IPS-15b (cell line): Measurements from ENCODE around the gene TUT4.

Experiments used
- H3K27me3 ChIP-seq: one replicate; pipeline ENCODE4 v1.6.1; 2013; ENCODE audit warnings: low read length; ENCODE audit not compliant: control insufficient read depth, insufficient read depth
- H3K36me3 ChIP-seq: one replicate; pipeline ENCODE4 v1.6.1; 2013; ENCODE audit warnings: low read length; ENCODE audit not compliant: control insufficient read depth, insufficient read depth
- H3K4me1 ChIP-seq: one replicate; pipeline ENCODE4 v1.6.1; 2013; ENCODE audit warnings: mild to moderate bottlenecking, low read length; ENCODE audit not compliant: control insufficient read depth, insufficient read depth
- H3K4me3 ChIP-seq: one replicate; pipeline ENCODE4 v1.5.1; 2013; ENCODE audit warnings: low read depth, low read length
- H3K9ac ChIP-seq: one replicate; pipeline ENCODE4 v1.6.1; 2013; ENCODE audit warnings: low read depth, mild to moderate bottlenecking, low read length
- H3K9me3 ChIP-seq: one replicate; pipeline ENCODE4 v1.6.1; 2013; ENCODE audit warnings: mild to moderate bottlenecking, low read length; ENCODE audit not compliant: control insufficient read depth, insufficient read depth

The TUT4 gene

GRCh38 chr1:52487632-52488031 is 65.3 kb downstream of the TUT4 start:
- H3K9ac ChIP-seq: no peak overlapping the region
- H3K4me1 ChIP-seq: no peaks in the 10 kb centered on the region
- no peaks in the 10 kb centered on the region for H3K9me3 ChIP-seq
- peaks cover 2% of the 10 kb centered on the region for H3K36me3 ChIP-seq
- H3K27me3 ChIP-seq: no peaks in the 10 kb centered on the region
- H3K4me3 ChIP-seq: no peak overlapping the region

GRCh38 chr1:52482326-52483004 is 70.4 kb downstream of the TUT4 start:
- Histone ChIP-seq H3K4me3 (no peak overlapping the region), H3K27me3 (no peaks in the 10 kb centered on the region), H3K36me3 (no peaks in the 10 kb centered on the region), H3K4me1 (no peaks in the 10 kb centered on the region), H3K9ac (no peak overlapping the region), H3K9me3 (no peaks in the 10 kb centered on the region)

- Histone ChIP-seq H3K4me1 (no peaks in the 10 kb centered on the region), H3K4me3 (no peak overlapping the region), H3K27me3 (no peaks in the 10 kb centered on the region), H3K9ac (no peak overlapping the region), H3K36me3 (no peaks in the 10 kb centered on the region), H3K9me3 (no peaks in the 10 kb centered on the region)
Measured at GRCh38 chr1:52479076-52479475, 73.8 kb downstream of the TUT4 start.

GRCh38 chr1:52477876-52478275 is 75.0 kb downstream of the TUT4 start:
- no peaks in the 10 kb centered on the region for H3K36me3 ChIP-seq
- no peak overlapping the region for H3K9ac ChIP-seq
- no peaks in the 10 kb centered on the region for H3K4me1 ChIP-seq
- H3K4me3 ChIP-seq: no peak overlapping the region
- H3K9me3 ChIP-seq: no peaks in the 10 kb centered on the region
- no peaks in the 10 kb centered on the region for H3K27me3 ChIP-seq

- Histone ChIP-seq H3K36me3 (no peaks in the 10 kb centered on the region), H3K4me1 (no peaks in the 10 kb centered on the region)
Measured at GRCh38 chr1:52476943-52477342, 75.9 kb downstream of the TUT4 start.

GRCh38 chr1:52474807-52475206 is 78.1 kb downstream of the TUT4 start:
- Histone ChIP-seq H3K27me3 (no peaks in the 10 kb centered on the region), H3K4me3 (no peak overlapping the region), H3K36me3 (no peaks in the 10 kb centered on the region), H3K4me1 (no peaks in the 10 kb centered on the region), H3K9me3 (no peaks in the 10 kb centered on the region), H3K9ac (no peak overlapping the region)

More at GRCh38 chr1:52476943-52477342, 75.9 kb downstream of the TUT4 start:
- Histone ChIP-seq H3K27me3 (no peaks in the 10 kb centered on the region), H3K9ac (no peak overlapping the region), H3K9me3 (no peaks in the 10 kb centered on the region), H3K4me3 (no peak overlapping the region)

GRCh38 chr1:52473039-52473438 is 79.9 kb downstream of the TUT4 start:
- no peaks in the 10 kb centered on the region for H3K27me3 ChIP-seq
- H3K9ac ChIP-seq: no peak overlapping the region
- no peak overlapping the region for H3K4me3 ChIP-seq
- no peaks in the 10 kb centered on the region for H3K9me3 ChIP-seq
- H3K4me1 ChIP-seq: no peaks in the 10 kb centered on the region
- H3K36me3 ChIP-seq: no peaks in the 10 kb centered on the region

GRCh38 chr1:52472384-52472783 is 80.5 kb downstream of the TUT4 start:
- H3K27me3 ChIP-seq: no peaks in the 10 kb centered on the region
- no peaks in the 10 kb centered on the region for H3K9me3 ChIP-seq
- no peaks in the 10 kb centered on the region for H3K36me3 ChIP-seq
- H3K4me1 ChIP-seq: no peaks in the 10 kb centered on the region
- no peak overlapping the region for H3K9ac ChIP-seq
- H3K4me3 ChIP-seq: no peak overlapping the region

- Histone ChIP-seq H3K9me3 (no peaks in the 10 kb centered on the region), H3K4me3 (no peak overlapping the region)
Measured at GRCh38 chr1:52469108-52469507, 83.8 kb downstream of the TUT4 start.

GRCh38 chr1:52463891-52464290 is 89.0 kb downstream of the TUT4 start:
- no peaks in the 10 kb centered on the region for H3K9me3 ChIP-seq
- no peaks in the 10 kb centered on the region for H3K36me3 ChIP-seq
- H3K4me3 ChIP-seq: no peak overlapping the region
- peaks cover 21% of the 10 kb centered on the region for H3K4me1 ChIP-seq
- H3K27me3 ChIP-seq: no peaks in the 10 kb centered on the region
- no peak overlapping the region for H3K9ac ChIP-seq

More at GRCh38 chr1:52469108-52469507, 83.8 kb downstream of the TUT4 start:
- Histone ChIP-seq H3K9ac (no peak overlapping the region), H3K36me3 (no peaks in the 10 kb centered on the region), H3K27me3 (no peaks in the 10 kb centered on the region), H3K4me1 (no peaks in the 10 kb centered on the region)

- no peak overlapping the region for H3K4me3 ChIP-seq
- no peaks in the 10 kb centered on the region for H3K36me3 ChIP-seq
- no peaks in the 10 kb centered on the region for H3K9me3 ChIP-seq
- H3K27me3 ChIP-seq: no peaks in the 10 kb centered on the region
- no peak overlapping the region for H3K9ac ChIP-seq
- peaks cover 21% of the 10 kb centered on the region for H3K4me1 ChIP-seq
Measured at GRCh38 chr1:52461821-52462220, 91.1 kb downstream of the TUT4 start.

- Histone ChIP-seq H3K9me3 (no peaks in the 10 kb centered on the region), H3K36me3 (no peaks in the 10 kb centered on the region), H3K4me3 (no peak overlapping the region), H3K27me3 (no peaks in the 10 kb centered on the region), H3K4me1 (peaks cover 21% of the 10 kb centered on the region), H3K9ac (no peak overlapping the region)
Measured at GRCh38 chr1:52460694-52461093, 92.2 kb downstream of the TUT4 start.
